GM12878 (cell line): ENCODE measurements around the gene WBP2NL.

ENCODE experiments used
- CHD4 ChIP-seq: fragments of 200-600 bp; sonication (generic); IDR thresholded peaks from 2 replicates; pipeline ENCODE4 v1.6.1; 2016; ENCODE audit warnings: mild to moderate bottlenecking
- DPF2 ChIP-seq: fragments of 450-650 bp; IDR thresholded peaks from 2 replicates; pipeline ENCODE4 v1.6.1; 2017; ENCODE audit warnings: mild to moderate bottlenecking
- EP300 ChIP-seq, 2 experiments: fragments of 150-350 bp in 1 of 2; IDR thresholded peaks; 2 replicates each; pipeline ENCODE4 v1.6.1; 2011 to 2012; ENCODE audit warnings: low read depth in 2 of 2, low read length in 2 of 2, borderline replicate concordance in 1 of 2, improper control_type of control experiment in 1 of 2, inconsistent platforms in 1 of 2; ENCODE audit not compliant: control insufficient read depth in 1 of 2
- EZH2 ChIP-seq: IDR thresholded peaks from 2 replicates; pipeline ENCODE4 v1.6.1; 2012; ENCODE audit warnings: low read depth, mild to moderate bottlenecking, control low read depth, inconsistent platforms, low read length, borderline replicate concordance; ENCODE audit not compliant: control insufficient read depth
- FOXK2 ChIP-seq: fragments of 450-650 bp; IDR thresholded peaks from 2 replicates; pipeline ENCODE4 v1.6.1; 2017; ENCODE audit warnings: mild to moderate bottlenecking, moderate library complexity
- HDGF ChIP-seq: fragments of 450-650 bp; IDR thresholded peaks from 2 replicates; pipeline ENCODE4 v1.6.1; 2016; ENCODE audit warnings: antibody characterized with exemption
- POLR2A ChIP-seq: IDR thresholded peaks from 2 replicates; pipeline ENCODE4 v1.6.1; 2011; ENCODE audit warnings: low read depth, mild to moderate bottlenecking, low read length
- POLR2AphosphoS5 ChIP-seq: IDR thresholded peaks from 2 replicates; pipeline ENCODE4 v1.6.1; 2011; ENCODE audit warnings: mild to moderate bottlenecking, low read length, inconsistent platforms
- SPI1 ChIP-seq: IDR thresholded peaks from 2 replicates; pipeline ENCODE4 v1.6.1; 2011; ENCODE audit warnings: low read depth, mild to moderate bottlenecking, low read length, moderate library complexity, borderline replicate concordance; ENCODE audit not compliant: insufficient read depth
- TCF7 ChIP-seq: IDR thresholded peaks from 2 replicates; pipeline ENCODE4 v1.6.1; 2014; ENCODE audit warnings: antibody characterized with exemption, borderline replicate concordance
- TF ChIP-seq, protein P1 (sequence below), 3 experiments: IDR thresholded peaks in 2 of 3; conservative IDR thresholded peaks in 1 of 3; 2 replicates each; pipeline ENCODE4 v1.5.1; 2011; ENCODE audit warnings: low read depth in 3 of 3, low read length in 3 of 3, mild to moderate bottlenecking in 3 of 3, control low read depth in 2 of 3, moderate library complexity in 2 of 3, inconsistent platforms in 1 of 3, mixed read lengths in 1 of 3; ENCODE audit not compliant: control insufficient read depth in 2 of 3, insufficient read depth in 1 of 3; ENCODE audit errors: extremely low read depth in 1 of 3
- TF ChIP-seq, protein P2 (sequence below): IDR thresholded peaks from 2 replicates; pipeline ENCODE4 v1.6.1; 2012; ENCODE audit warnings: mild to moderate bottlenecking, low read depth, low read length
- TF ChIP-seq, protein P3 (sequence below): fragments of 450-650 bp; IDR thresholded peaks from 2 replicates; pipeline ENCODE4 v1.6.1; 2016; ENCODE audit warnings: mild to moderate bottlenecking, moderate library complexity, borderline replicate concordance

DNA sequence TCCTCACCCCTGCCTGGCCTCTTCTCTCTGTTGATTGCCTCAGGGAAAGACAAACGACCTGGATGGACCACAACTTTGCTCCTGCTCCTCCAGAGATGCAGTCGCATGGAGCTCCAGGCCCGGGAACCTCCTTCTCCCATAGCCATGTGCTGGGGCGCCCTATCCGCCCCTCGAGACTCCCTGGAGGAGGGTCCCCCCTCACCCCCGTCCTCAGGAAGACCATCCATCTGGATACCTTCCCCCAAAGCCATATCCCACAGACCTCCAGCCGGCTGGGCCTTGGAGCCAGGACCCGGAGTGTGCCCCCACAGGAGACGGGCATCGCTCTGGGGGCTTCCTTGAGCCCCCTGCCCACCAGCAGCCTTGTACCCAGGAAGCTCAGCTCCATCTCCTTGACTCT, 27.2 kb upstream of the WBP2NL start:
- TF ChIP-seq EZH2 (no peak), SPI1 (no peak), CHD4 (no peak), FOXK2 (no peak), DPF2 (no peak), TCF7 (no peak), POLR2AphosphoS5 (no peak), POLR2A (no peak), EP300 (IDR thresholded peaks at IDR 0.05; ENCODE audit: borderline replicate concordance in 1 of 2, control insufficient read depth in 1 of 2, low read depth in 2 of 2, low read length in 2 of 2) (no peak), HDGF (no peak)
- TF ChIP-seq, protein P1, sequence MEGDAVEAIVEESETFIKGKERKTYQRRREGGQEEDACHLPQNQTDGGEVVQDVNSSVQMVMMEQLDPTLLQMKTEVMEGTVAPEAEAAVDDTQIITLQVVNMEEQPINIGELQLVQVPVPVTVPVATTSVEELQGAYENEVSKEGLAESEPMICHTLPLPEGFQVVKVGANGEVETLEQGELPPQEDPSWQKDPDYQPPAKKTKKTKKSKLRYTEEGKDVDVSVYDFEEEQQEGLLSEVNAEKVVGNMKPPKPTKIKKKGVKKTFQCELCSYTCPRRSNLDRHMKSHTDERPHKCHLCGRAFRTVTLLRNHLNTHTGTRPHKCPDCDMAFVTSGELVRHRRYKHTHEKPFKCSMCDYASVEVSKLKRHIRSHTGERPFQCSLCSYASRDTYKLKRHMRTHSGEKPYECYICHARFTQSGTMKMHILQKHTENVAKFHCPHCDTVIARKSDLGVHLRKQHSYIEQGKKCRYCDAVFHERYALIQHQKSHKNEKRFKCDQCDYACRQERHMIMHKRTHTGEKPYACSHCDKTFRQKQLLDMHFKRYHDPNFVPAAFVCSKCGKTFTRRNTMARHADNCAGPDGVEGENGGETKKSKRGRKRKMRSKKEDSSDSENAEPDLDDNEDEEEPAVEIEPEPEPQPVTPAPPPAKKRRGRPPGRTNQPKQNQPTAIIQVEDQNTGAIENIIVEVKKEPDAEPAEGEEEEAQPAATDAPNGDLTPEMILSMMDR (IDR thresholded peaks at IDR 0.05 in 2 of 3, conservative IDR thresholded peaks at IDR 0.05 in 1 of 3; ENCODE audit: control insufficient read depth in 2 of 3, extremely low read depth in 1 of 3, insufficient read depth in 1 of 3, low read depth in 3 of 3, low read length in 3 of 3) = no peak
- TF ChIP-seq, protein P2, sequence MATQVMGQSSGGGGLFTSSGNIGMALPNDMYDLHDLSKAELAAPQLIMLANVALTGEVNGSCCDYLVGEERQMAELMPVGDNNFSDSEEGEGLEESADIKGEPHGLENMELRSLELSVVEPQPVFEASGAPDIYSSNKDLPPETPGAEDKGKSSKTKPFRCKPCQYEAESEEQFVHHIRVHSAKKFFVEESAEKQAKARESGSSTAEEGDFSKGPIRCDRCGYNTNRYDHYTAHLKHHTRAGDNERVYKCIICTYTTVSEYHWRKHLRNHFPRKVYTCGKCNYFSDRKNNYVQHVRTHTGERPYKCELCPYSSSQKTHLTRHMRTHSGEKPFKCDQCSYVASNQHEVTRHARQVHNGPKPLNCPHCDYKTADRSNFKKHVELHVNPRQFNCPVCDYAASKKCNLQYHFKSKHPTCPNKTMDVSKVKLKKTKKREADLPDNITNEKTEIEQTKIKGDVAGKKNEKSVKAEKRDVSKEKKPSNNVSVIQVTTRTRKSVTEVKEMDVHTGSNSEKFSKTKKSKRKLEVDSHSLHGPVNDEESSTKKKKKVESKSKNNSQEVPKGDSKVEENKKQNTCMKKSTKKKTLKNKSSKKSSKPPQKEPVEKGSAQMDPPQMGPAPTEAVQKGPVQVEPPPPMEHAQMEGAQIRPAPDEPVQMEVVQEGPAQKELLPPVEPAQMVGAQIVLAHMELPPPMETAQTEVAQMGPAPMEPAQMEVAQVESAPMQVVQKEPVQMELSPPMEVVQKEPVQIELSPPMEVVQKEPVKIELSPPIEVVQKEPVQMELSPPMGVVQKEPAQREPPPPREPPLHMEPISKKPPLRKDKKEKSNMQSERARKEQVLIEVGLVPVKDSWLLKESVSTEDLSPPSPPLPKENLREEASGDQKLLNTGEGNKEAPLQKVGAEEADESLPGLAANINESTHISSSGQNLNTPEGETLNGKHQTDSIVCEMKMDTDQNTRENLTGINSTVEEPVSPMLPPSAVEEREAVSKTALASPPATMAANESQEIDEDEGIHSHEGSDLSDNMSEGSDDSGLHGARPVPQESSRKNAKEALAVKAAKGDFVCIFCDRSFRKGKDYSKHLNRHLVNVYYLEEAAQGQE = no peak
- TF ChIP-seq, protein P3, sequence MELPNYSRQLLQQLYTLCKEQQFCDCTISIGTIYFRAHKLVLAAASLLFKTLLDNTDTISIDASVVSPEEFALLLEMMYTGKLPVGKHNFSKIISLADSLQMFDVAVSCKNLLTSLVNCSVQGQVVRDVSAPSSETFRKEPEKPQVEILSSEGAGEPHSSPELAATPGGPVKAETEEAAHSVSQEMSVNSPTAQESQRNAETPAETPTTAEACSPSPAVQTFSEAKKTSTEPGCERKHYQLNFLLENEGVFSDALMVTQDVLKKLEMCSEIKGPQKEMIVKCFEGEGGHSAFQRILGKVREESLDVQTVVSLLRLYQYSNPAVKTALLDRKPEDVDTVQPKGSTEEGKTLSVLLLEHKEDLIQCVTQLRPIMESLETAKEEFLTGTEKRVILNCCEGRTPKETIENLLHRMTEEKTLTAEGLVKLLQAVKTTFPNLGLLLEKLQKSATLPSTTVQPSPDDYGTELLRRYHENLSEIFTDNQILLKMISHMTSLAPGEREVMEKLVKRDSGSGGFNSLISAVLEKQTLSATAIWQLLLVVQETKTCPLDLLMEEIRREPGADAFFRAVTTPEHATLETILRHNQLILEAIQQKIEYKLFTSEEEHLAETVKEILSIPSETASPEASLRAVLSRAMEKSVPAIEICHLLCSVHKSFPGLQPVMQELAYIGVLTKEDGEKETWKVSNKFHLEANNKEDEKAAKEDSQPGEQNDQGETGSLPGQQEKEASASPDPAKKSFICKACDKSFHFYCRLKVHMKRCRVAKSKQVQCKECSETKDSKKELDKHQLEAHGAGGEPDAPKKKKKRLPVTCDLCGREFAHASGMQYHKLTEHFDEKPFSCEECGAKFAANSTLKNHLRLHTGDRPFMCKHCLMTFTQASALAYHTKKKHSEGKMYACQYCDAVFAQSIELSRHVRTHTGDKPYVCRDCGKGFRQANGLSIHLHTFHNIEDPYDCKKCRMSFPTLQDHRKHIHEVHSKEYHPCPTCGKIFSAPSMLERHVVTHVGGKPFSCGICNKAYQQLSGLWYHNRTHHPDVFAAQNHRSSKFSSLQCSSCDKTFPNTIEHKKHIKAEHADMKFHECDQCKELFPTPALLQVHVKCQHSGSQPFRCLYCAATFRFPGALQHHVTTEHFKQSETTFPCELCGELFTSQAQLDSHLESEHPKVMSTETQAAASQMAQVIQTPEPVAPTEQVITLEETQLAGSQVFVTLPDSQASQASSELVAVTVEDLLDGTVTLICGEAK = no peak
